ENCODE results near the gene ATP1B4.
"Not testable (repeated sequence)": the region's sequence is repeated elsewhere in the genome, so short reads cannot be mapped to it uniquely, and the experiment has no call there.

The ATP1B4 gene

GRCh38 chrX:120332394-120332793 is 29.5 kb upstream of the ATP1B4 start:
- Histone ChIP-seq H3K4me3 (no peak overlapping the region), H3K27ac (no peak overlapping the region)
- no peak for TF ChIP-seq CTCF (IDR thresholded peaks at IDR 0.05)
- DNase-seq (ENCODE audit: low spot score): no peak

- no peak for TF ChIP-seq CTCF (IDR thresholded peaks at IDR 0.05)
- H3K4me3 ChIP-seq: no peak overlapping the region
- no peak for DNase-seq (ENCODE audit: low spot score)
- no peak overlapping the region for H3K27ac ChIP-seq
Observed at GRCh38 chrX:120334151-120334550, 27.7 kb upstream of the ATP1B4 start.

GRCh38 chrX:120334603-120335002 is 27.3 kb upstream of the ATP1B4 start:
- DNase-seq (ENCODE audit: low spot score): no peak
- H3K4me3 ChIP-seq: no peak overlapping the region
- no peak for TF ChIP-seq CTCF (IDR thresholded peaks at IDR 0.05)
- no peak overlapping the region for H3K27ac ChIP-seq

- no peak overlapping the region for H3K4me3 ChIP-seq
- no peak overlapping the region for H3K27ac ChIP-seq
- TF ChIP-seq CTCF (IDR thresholded peaks at IDR 0.05): no peak
- no peak for DNase-seq (ENCODE audit: low spot score)
Observed at GRCh38 chrX:120335289-120335688, 26.6 kb upstream of the ATP1B4 start.

GRCh38 chrX:120336899-120337298 is 25.0 kb upstream of the ATP1B4 start:
- H3K4me3 ChIP-seq: no peak overlapping the region

GRCh38 chrX:120344566-120344965 is 17.3 kb upstream of the ATP1B4 start:
- not testable (repeated sequence) for H3K27ac ChIP-seq; H3K4me3 ChIP-seq; DNase-seq (ENCODE audit: low spot score)

More at GRCh38 chrX:120336899-120337298, 25.0 kb upstream of the ATP1B4 start:
- no peak overlapping the region for H3K27ac ChIP-seq
- no peak for TF ChIP-seq CTCF (IDR thresholded peaks at IDR 0.05)
- no peak for DNase-seq (ENCODE audit: low spot score)

GRCh38 chrX:120350450-120351138 is 11.3 kb upstream of the ATP1B4 start:
- no peak overlapping the region for H3K27ac ChIP-seq
- no peak for DNase-seq (ENCODE audit: low spot score)
- no peak overlapping the region for H3K4me3 ChIP-seq
- no peak for TF ChIP-seq CTCF (IDR thresholded peaks at IDR 0.05)
